ENCODE measurements around the gene ARID5A.

The ARID5A gene

GRCh38 chr2:96534701-96535181 is 1.8 kb upstream of the ARID5A start:
- H3K4me3 ChIP-seq (ENCODE audit: low read depth, low read length) = no peak overlapping the region
- H3K27ac ChIP-seq = no peak overlapping the region
- no peaks in the 10 kb centered on the region for H3K36me3 ChIP-seq (replicated peaks)
- no peak for DNase-seq
- in situ Hi-C loops (cut with HindIII; ENCODE audit: low pct_ligation_motif_present, low sequenced_read_pairs) = no loop called here
- no peaks in the 10 kb centered on the region for H3K27me3 ChIP-seq (replicated peaks)
- TF ChIP-seq, protein P1, sequence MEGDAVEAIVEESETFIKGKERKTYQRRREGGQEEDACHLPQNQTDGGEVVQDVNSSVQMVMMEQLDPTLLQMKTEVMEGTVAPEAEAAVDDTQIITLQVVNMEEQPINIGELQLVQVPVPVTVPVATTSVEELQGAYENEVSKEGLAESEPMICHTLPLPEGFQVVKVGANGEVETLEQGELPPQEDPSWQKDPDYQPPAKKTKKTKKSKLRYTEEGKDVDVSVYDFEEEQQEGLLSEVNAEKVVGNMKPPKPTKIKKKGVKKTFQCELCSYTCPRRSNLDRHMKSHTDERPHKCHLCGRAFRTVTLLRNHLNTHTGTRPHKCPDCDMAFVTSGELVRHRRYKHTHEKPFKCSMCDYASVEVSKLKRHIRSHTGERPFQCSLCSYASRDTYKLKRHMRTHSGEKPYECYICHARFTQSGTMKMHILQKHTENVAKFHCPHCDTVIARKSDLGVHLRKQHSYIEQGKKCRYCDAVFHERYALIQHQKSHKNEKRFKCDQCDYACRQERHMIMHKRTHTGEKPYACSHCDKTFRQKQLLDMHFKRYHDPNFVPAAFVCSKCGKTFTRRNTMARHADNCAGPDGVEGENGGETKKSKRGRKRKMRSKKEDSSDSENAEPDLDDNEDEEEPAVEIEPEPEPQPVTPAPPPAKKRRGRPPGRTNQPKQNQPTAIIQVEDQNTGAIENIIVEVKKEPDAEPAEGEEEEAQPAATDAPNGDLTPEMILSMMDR (IDR thresholded peaks at IDR 0.05; ENCODE audit: low read depth, low read length, missing control alignments) = no peak

DNA sequence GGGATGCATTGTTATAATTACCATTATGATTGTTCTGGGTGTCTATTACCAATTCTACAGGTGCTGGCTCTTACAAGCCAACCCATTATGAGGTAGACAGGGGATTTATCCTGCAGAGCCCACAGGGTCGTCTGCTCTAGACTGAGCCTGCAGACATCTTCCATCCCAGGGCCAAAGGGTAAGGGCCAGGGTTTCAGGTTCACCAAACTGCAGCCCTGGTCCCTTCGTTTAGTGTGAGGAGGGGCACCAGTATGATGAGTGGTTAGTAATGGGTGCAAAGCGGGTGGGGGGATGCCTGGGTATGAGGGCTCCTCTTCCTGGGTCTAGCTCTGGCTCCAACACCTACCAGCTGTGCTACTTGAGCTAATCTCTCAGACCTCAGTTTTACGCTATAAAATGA is 1.2 kb upstream of the ARID5A start:
- no peaks in the 10 kb centered on the region for H3K27me3 ChIP-seq (replicated peaks)
- no peak for DNase-seq
- TF ChIP-seq, protein P1 (IDR thresholded peaks at IDR 0.05; ENCODE audit: low read depth, low read length, missing control alignments) = no peak
- H3K4me3 ChIP-seq (ENCODE audit: low read depth, low read length) = no peak overlapping the region
- in situ Hi-C loops (cut with HindIII; ENCODE audit: low pct_ligation_motif_present, low sequenced_read_pairs) = no loop called here
- H3K36me3 ChIP-seq (replicated peaks) = no peaks in the 10 kb centered on the region
- no peak overlapping the region for H3K27ac ChIP-seq

DNA sequence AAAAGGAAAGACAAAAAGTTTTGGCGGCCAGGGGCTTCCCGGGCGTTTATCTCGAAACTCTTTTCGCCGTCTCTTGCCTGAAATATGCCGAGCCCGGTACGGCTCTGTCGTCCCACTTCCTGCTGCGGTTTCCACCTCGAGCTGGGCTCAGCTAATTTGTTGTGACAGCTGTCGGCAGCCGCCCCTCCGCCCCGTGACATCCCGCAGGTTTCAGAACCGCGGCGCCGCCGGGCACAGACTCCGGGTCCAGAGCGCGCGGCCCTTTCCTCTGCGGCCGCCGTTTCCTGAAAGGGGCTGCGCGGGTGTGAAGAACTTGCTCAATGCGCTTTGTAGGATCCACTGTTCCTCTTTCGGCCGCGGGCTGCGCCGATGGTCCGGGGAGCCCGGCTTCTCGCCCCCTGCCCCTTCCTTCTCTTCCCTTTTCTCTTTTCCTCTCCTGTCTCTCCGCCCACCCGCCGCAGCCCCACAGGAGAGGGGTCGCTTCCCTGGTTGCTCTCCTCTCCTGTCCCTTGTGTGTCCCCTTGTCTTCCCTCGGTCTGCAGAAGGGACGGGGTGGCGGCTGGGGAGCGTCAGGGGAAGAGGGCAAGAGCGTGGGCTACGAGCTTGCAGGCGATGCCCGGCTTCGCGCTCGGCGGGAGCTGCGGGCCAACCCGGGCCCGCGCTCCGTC is 648 bp downstream of the ARID5A start:
- no peaks in the 10 kb centered on the region for H3K36me3 ChIP-seq (replicated peaks)
- H3K4me3 ChIP-seq (ENCODE audit: low read depth, low read length) = peak overlapping the region; percentile 69
- TF ChIP-seq, protein P1 (IDR thresholded peaks at IDR 0.05; ENCODE audit: low read depth, low read length, missing control alignments) = no peak
- DNase-seq = no peak
- peak overlapping the region; percentile 60 for H3K27ac ChIP-seq
- in situ Hi-C loops (cut with HindIII; ENCODE audit: low pct_ligation_motif_present, low sequenced_read_pairs) = no loop called here
- H3K27me3 ChIP-seq (replicated peaks) = no peaks in the 10 kb centered on the region

DNA sequence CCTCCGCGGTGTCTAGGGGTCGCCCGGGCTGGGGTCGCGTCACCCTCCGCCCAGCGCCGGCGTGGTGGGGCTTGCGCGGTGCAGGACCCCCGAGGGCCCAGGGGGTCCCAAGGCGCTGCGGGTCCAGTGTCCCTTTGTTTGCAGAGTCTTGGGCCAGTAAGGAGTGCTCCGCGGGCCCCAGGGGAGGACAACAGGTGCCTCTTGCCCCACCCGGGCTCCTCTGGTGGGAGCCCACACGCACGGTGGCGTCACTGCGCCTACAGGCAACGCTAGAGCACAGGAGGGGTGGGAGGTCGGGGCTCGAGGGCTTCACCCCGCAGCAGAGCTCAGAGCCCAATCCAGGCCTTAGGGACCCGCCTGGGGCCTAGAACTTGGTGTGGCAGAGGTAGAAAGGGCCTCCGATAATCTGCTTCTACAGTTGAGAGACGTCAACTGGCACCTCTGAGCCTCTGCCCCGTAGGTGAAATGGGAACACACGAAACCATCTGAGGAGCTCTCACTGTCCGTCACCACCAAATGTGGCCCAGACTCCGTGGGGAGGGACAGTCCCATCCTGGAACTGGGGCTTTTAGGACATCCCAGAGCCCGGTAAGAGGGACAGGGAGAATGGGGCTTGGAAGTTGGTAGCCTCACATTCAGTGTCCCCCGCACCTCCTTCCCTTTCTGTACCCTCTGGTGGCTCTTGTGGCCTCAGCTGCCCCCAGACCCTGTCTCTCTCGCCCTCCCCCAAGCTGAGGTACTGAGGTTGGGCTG is 1.4 kb downstream of the ARID5A start:
- in situ Hi-C loops (cut with HindIII; ENCODE audit: low pct_ligation_motif_present, low sequenced_read_pairs) = no loop called here
- DNase-seq = no peak
- TF ChIP-seq, protein P1 (IDR thresholded peaks at IDR 0.05; ENCODE audit: low read depth, low read length, missing control alignments) = no peak
- Histone ChIP-seq H3K36me3 (replicated peaks) (peaks cover 2% of the 10 kb centered on the region), H3K27me3 (replicated peaks) (no peaks in the 10 kb centered on the region), H3K27ac (no peak overlapping the region), H3K4me3 (ENCODE audit: low read depth, low read length) (peak overlapping the region; percentile 69)

DNA sequence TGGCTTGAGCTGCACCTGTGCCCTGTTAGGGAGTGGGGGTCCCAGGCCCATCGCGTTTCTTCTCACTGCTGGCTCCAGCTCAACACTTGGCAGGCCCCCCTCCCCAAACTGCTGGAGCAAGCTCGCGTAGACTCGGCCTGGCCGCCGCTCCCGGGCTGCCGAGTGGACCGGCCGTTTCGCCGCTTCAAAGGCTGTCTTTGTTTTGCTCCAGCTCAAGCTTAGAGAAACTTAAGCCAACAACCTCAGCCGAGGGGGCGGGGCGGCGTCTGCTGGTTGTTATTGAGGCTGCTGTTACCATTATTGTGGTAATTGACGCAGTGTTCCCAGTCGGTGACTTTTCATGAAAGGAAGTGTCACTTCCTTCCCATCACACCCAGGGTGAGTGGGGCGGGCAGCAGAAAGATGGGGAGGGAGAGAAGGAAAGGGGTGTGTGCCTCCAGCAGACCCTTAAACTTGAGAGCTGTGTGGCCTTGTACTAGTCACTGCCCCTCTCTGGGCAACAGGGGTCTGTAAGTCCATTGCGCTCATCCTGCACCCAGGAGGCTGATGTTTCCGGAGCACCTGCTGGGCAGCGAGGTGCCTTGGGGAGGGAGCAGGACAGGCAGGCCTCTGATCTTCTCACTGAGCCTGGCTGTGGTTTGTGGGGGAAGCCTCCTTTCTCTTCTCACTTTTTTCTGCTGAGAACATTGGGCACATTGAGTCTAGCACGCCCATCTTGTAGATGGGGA is 2.1 kb downstream of the ARID5A start:
- no peak overlapping the region for H3K27ac ChIP-seq
- H3K27me3 ChIP-seq (replicated peaks) = no peaks in the 10 kb centered on the region
- peaks cover 2% of the 10 kb centered on the region for H3K36me3 ChIP-seq (replicated peaks)
- in situ Hi-C loops (cut with HindIII; ENCODE audit: low pct_ligation_motif_present, low sequenced_read_pairs) = no loop called here
- peak; percentile 47 for DNase-seq
- TF ChIP-seq, protein P1 (IDR thresholded peaks at IDR 0.05; ENCODE audit: low read depth, low read length, missing control alignments) = no peak
- peak overlapping the region; percentile 69 for H3K4me3 ChIP-seq (ENCODE audit: low read depth, low read length)
